K562 (cell line): ENCODE measurements around the gene SLCO3A1. TPM values are rescaled to one million over a fixed set of nuclear protein-coding genes. Genes with fewer than 3 reads are reported as not detected.
A peak's percentile ranks its signal among the peaks of the same experiment; 100 is the strongest.

Source experiments
- CTCF ChIP-seq, 3 experiments: IDR thresholded peaks in 2 of 3; conservative IDR thresholded peaks in 1 of 3; 2 replicates each; pipeline ENCODE4 v1.5.1; 2011 to 2012; ENCODE audit warnings: low read length in 3 of 3, mild to moderate bottlenecking in 3 of 3, control low read depth in 2 of 3, improper control_type of control experiment in 1 of 3, inconsistent platforms in 1 of 3, low read depth in 1 of 3, mixed read lengths in 1 of 3, moderate library complexity in 1 of 3; ENCODE audit not compliant: insufficient read depth in 2 of 3
- ETV6 ChIP-seq, 3 experiments: fragments of 150-350 bp in 1 of 3; sonication (generic) in 1 of 3; formaldehyde crosslinking in 1 of 3; IDR thresholded peaks; 2 replicates each; pipeline versions ENCODE4 v1.6.1 to v1.8.0; 2014 to 2022; ENCODE audit warnings: borderline replicate concordance in 2 of 3, low read depth in 2 of 3, antibody characterized with exemption in 1 of 3, low read length in 1 of 3, mild to moderate bottlenecking in 1 of 3, missing genetic modification reagents in 1 of 3
- NR2C1 ChIP-seq, 2 experiments: fragments of 450-650 bp; IDR thresholded peaks; 2 replicates each; pipeline ENCODE4 v1.6.1; 2017; ENCODE audit warnings: mild to moderate bottlenecking in 2 of 2, antibody characterized with exemption in 1 of 2, inconsistent platforms in 1 of 2, missing compliant biosample characterization in 1 of 2, missing genetic modification characterization in 1 of 2
- PHB2 ChIP-seq: fragments of 450-650 bp; IDR thresholded peaks from 2 replicates; pipeline ENCODE4 v1.6.1; 2017; ENCODE audit warnings: low read depth
- SPI1 ChIP-seq: IDR thresholded peaks from 2 replicates; pipeline ENCODE4 v1.6.1; 2011; ENCODE audit warnings: low read depth, low read length, control low read depth, borderline replicate concordance
- STAG1 ChIP-seq: sonication (generic); formaldehyde crosslinking; IDR thresholded peaks from 2 replicates; pipeline ENCODE4 v1.5.0; 2020; ENCODE audit warnings: missing genetic modification reagents, borderline replicate concordance
- ZNF274 ChIP-seq: IDR thresholded peaks from 2 replicates; pipeline ENCODE4 v1.6.1; 2011; ENCODE audit warnings: low read depth, mild to moderate bottlenecking, low read length, moderate library complexity, borderline replicate concordance
- ZNF277 ChIP-seq: fragments of 250-450 bp; sonication (Bioruptor Pico); IDR thresholded peaks from 2 replicates; pipeline ENCODE4 v1.8.0; 2022; ENCODE audit warnings: inconsistent platforms, mild to moderate bottlenecking, moderate library complexity, borderline replicate concordance
- ZNF76 ChIP-seq: fragments of 250-450 bp; sonication (Bioruptor Pico); IDR thresholded peaks from 2 replicates; pipeline ENCODE4 v1.4.0; 2020; ENCODE audit warnings: mild to moderate bottlenecking, moderate library complexity, borderline replicate concordance
- polyA plus RNA-seq, 8 experiments: library from polyadenylated mRNA; depleted of rRNA in 4 of 8; stranded (reverse) in 5 of 8; unstranded in 3 of 8; fragments of >200 nt; fragmentation: Nextera tagmentation in 2 of 8; fragmentation: Illumina TruSeq in 1 of 8; extraction: Ambion mirVana in 2 of 8; extraction: Trizol in 1 of 8; gene quantifications; 2 replicates each; pipeline versions ENCODE4 v1.2.1 to v1.2.3, GENCODE V29; 2011 to 2014; ENCODE audit warnings: inconsistent platforms in 1 of 8, missing spikeins in 1 of 8
- total RNA-seq, 7 experiments: library from RNA; depleted of rRNA in 6 of 7; stranded (reverse); fragments of >200 nt in 6 of 7; fragmentation: Illumina TruSeq in 2 of 7; extraction: Trizol in 2 of 7; gene quantifications; 2 replicates each; pipeline versions ENCODE4 v1.2.1 to v1.2.3, GENCODE V29; 2011 to 2021; ENCODE audit warnings: low replicate concordance in 1 of 7
- TF ChIP-seq, protein P1 (sequence below): fragments of 450-650 bp; IDR thresholded peaks from 2 replicates; pipeline ENCODE4 v1.6.1; 2016; ENCODE audit warnings: low read depth
- TF ChIP-seq, protein P2 (sequence below): fragments of 250-450 bp; sonication (Bioruptor Pico); IDR thresholded peaks from 2 replicates; pipeline ENCODE4 v1.8.0; 2022; ENCODE audit warnings: inconsistent platforms

The SLCO3A1 gene
- total and polyA plus RNA-seq, 9 of the 15 experiments (the other 6 are each of a cell fraction or from before 2014, with no cell fraction given): 0.01 to 0.84 (median 0.06) TPM; not detected in 3

GRCh38 chr15:92077353-92078085 lies 224.0 kb downstream of the SLCO3A1 start (continued):
- TF ChIP-seq, protein P1, sequence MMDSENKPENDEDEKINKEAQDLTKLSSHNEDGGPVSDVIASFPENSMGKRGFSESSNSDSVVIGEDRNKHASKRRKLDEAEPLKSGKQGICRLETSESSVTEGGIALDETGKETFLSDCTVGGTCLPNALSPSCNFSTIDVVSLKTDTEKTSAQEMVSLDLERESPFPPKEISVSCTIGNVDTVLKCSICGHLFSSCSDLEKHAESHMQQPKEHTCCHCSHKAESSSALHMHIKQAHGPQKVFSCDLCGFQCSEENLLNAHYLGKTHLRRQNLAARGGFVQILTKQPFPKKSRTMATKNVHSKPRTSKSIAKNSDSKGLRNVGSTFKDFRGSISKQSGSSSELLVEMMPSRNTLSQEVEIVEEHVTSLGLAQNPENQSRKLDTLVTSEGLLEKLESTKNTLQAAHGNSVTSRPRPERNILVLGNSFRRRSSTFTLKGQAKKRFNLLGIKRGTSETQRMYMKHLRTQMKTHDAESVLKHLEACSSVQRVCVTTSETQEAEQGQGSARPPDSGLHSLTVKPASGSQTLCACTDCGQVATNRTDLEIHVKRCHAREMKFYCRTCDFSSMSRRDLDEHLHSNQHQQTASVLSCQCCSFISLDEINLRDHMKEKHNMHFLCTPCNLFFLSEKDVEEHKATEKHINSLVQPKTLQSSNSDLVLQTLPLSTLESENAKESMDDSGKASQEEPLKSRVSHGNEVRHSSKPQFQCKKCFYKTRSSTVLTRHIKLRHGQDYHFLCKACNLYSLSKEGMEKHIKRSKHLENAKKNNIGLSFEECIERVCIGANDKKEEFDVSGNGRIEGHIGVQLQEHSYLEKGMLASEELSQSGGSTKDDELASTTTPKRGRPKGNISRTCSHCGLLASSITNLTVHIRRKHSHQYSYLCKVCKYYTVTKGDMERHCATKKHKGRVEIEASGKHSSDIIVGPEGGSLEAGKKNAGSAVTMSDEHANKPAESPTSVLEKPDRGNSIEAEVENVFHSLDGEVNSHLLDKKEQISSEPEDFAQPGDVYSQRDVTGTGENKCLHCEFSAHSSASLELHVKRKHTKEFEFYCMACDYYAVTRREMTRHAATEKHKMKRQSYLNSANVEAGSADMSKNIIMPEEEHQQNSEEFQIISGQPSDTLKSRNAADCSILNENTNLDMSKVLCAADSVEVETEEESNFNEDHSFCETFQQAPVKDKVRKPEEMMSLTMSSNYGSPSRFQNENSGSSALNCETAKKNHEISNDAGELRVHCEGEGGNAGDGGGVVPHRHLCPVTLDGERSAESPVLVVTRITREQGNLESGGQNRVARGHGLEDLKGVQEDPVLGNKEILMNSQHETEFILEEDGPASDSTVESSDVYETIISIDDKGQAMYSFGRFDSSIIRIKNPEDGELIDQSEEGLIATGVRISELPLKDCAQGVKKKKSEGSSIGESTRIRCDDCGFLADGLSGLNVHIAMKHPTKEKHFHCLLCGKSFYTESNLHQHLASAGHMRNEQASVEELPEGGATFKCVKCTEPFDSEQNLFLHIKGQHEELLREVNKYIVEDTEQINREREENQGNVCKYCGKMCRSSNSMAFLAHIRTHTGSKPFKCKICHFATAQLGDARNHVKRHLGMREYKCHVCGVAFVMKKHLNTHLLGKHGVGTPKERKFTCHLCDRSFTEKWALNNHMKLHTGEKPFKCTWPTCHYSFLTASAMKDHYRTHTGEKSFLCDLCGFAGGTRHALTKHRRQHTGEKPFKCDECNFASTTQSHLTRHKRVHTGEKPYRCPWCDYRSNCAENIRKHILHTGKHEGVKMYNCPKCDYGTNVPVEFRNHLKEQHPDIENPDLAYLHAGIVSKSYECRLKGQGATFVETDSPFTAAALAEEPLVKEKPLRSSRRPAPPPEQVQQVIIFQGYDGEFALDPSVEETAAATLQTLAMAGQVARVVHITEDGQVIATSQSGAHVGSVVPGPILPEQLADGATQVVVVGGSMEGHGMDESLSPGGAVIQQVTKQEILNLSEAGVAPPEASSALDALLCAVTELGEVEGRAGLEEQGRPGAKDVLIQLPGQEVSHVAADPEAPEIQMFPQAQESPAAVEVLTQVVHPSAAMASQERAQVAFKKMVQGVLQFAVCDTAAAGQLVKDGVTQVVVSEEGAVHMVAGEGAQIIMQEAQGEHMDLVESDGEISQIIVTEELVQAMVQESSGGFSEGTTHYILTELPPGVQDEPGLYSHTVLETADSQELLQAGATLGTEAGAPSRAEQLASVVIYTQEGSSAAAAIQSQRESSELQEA: no peak
- no peak for TF ChIP-seq ZNF76
- peak; percentile 78; the same call in 1 of the 2 replicates for TF ChIP-seq STAG1 (CRISPR knock-in tag)
- peak; percentile 78 to 80 (median 79) for TF ChIP-seq CTCF (IDR thresholded peaks at IDR 0.05 in 2 of 3, conservative IDR thresholded peaks at IDR 0.05 in 1 of 3; ENCODE audit: insufficient read depth in 2 of 3, low read depth in 1 of 3, low read length in 3 of 3)
- 0 out of 2 replicates have a peak, but pooled peaks have one; percentile 5 for TF ChIP-seq SPI1
- no peak for TF ChIP-seq ZNF277 (CRISPR knock-in tag)
- TF ChIP-seq, protein P2, sequence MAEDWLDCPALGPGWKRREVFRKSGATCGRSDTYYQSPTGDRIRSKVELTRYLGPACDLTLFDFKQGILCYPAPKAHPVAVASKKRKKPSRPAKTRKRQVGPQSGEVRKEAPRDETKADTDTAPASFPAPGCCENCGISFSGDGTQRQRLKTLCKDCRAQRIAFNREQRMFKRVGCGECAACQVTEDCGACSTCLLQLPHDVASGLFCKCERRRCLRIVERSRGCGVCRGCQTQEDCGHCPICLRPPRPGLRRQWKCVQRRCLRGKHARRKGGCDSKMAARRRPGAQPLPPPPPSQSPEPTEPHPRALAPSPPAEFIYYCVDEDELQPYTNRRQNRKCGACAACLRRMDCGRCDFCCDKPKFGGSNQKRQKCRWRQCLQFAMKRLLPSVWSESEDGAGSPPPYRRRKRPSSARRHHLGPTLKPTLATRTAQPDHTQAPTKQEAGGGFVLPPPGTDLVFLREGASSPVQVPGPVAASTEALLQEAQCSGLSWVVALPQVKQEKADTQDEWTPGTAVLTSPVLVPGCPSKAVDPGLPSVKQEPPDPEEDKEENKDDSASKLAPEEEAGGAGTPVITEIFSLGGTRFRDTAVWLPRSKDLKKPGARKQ (CRISPR knock-in tag): no peak
- no peak for TF ChIP-seq NR2C1 (IDR thresholded peaks at IDR 0.05)
- no peak for TF ChIP-seq NR2C1 (tag; IDR thresholded peaks at IDR 0.05)
- TF ChIP-seq PHB2: no peak
- TF ChIP-seq ZNF274: no peak
- TF ChIP-seq ETV6 (IDR thresholded peaks at IDR 0.05; ENCODE audit: borderline replicate concordance in 1 of 2, low read depth in 2 of 2, low read length in 1 of 2): no peak
- TF ChIP-seq ETV6 (CRISPR knock-in tag; IDR thresholded peaks at IDR 0.05; ENCODE audit: borderline replicate concordance): no peak
